Nucleus accumbens (tissue), 56 donors: Measurements from ENCODE around the gene TMEM18.
A peak's percentile ranks its signal among the peaks of the same experiment; 100 is the strongest.
"Not testable (repeated sequence)": the region's sequence is repeated elsewhere in the genome, so short reads cannot be mapped to it uniquely, and the experiment has no call there.

Source experiments
- DNase-seq, 56 donors: peaks; one replicate each; lab custom pipeline; 2025; lab: John Stamatoyannopoulos, UW

The TMEM18 gene

GRCh38 chr2:694174-694573 is 17.0 kb upstream of the TMEM18 start:
- no peak for DNase-seq

GRCh38 chr2:693606-694005 is 16.4 kb upstream of the TMEM18 start:
- DNase-seq, result no peak

DNA sequence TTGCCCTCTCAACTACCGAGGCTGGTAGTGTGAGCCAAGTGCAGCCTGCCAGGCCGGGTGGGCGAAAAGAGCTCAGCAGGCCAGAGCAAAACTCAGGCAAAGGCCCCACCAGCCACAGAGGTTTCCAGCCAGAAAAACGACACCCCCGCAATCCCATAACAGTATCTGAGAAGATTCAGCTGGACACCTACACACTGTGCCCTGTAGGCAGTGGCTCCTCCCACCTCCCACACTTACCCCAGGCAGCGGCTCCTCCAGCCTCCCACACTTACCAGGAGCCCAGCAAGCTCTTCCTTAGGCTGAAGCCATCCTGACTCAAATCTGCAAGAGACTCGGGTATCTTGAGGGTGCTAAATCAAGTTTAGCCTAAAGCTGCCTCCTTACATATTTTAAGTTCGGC is 15.6 kb upstream of the TMEM18 start:
- DNase-seq, result peak in 2 of 56 donors; percentile 20 to 37

GRCh38 chr2:691821-692761 is 14.9 kb upstream of the TMEM18 start:
- DNase-seq, result no peak

DNA sequence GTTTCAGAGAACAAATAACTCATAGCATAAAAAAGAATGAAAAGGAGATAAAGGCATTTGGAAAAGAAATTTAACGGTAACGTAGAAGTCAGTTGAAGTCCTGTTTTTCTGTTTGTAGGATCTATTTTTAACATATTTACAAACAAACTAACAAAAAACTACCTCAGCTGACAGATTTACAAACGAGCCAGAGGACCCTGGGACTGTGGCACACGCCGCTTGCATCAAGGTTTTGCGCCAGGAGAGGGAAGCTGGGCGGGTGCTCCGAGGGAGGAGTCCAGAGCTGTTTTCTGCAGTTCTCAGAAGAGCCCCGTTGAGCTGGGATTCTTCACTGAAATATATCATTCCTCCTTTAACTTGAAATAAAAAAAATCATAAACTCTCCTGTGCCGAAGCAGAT is 13.6 kb upstream of the TMEM18 start:
- DNase-seq, result no peak

DNA sequence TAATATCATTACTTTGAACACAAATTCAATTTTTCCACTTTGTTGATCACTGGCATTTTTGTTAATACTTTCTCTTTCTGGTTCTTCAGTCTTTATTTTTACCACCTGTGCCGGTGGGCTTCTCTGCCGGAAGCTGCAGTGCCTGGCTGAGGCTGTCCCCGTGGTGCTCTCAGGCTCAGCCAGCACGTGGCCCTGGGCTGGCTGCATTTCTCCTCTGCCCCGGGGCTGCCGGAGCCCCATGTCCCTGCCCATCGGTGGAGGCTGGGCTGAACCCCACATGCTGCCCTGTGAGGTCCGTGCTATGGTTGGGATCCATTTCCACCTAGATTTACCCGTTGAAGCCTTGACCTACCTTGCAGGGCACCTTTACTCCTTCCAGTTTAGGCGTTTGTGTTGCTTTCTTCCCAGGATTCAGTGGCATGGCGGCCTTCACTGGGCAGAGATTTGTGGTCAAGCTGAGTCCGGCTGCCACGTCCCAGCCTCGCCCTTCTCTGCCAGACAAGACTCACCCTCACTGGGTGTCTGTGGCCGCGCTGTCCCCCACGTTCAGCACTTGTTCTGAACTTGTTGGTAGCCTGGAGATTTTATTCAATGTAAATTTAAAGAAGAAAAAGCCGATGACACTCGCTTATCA is 12.8 kb upstream of the TMEM18 start:
- DNase-seq, result no peak

DNA sequence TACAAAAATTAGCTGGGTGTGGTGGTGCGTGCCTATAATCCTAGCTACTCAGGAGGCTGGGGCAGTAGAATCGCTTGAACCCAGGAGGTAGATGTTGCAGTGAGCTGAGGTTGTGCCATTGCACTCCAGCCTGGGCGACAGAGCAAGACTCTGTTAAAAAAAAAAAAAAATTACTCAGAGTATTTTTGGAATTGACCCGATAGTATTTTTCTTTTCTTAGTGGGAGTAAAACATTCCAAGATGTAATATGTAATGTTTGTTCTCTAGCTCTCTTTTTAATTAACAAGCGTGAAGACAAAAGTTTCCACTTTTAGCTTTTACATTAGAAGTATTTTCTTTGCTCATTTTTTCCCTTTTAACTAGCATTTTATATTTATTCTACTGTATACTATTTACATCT is 12.0 kb upstream of the TMEM18 start:
- DNase-seq, result no peak

DNA sequence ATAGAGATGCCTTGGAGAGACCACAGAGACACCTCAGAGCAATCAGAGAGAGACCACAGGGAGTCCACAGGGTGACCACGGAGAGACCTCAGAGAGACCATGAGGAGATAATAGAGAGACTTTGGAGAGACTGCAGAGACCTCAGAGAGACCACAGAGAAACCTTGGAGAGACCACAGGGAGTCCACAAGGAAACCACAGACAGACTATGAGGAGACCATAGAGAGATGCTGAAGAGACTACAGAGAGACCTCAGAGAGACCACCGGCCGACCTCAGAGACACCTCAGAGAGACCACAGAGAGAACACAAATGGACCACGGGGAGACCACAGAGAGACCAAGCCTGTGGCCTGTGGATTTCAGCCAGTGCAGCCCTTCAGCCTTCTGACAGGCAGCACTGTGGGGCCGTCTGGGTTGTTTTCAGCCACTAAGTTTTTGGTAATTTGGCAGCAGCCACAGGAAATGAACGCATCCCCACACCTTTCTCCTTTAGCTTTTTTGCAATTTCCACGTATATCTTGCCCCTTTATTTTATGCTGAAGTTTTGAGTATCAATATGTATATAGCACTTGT is 11.4 kb upstream of the TMEM18 start:
- no peak for DNase-seq

- DNase-seq, result no peak
Measured at GRCh38 chr2:685421-685820, 8.2 kb upstream of the TMEM18 start.

GRCh38 chr2:684913-685312 is 7.7 kb upstream of the TMEM18 start:
- DNase-seq, result not testable (repeated sequence)

DNA sequence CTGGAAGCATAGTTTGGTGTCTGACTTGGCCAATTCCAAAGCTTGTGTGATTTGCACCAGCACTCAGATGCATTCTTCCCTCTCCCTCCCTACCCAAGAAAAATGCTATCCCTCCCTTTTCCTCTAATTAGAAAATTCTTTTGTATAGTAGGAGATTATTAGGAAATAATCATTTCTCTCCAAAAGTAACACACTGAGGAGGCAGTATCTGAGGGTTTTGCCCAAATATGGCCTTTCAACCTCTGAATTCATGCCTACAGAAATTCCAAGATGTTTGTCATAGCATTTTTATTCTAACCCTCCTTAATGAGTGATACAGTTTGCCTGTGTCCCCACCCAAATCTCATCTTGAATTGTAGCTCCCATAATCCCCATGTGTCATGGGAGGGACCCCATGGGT is 5.0 kb upstream of the TMEM18 start:
- DNase-seq, result no peak

GRCh38 chr2:681312-681711 is 4.1 kb upstream of the TMEM18 start:
- DNase-seq, result peak in 2 of 56 donors; percentile 7 to 18

GRCh38 chr2:680496-680895 is 3.3 kb upstream of the TMEM18 start:
- no peak for DNase-seq

GRCh38 chr2:678964-679363 is 1.8 kb upstream of the TMEM18 start:
- DNase-seq, result no peak

GRCh38 chr2:677959-678550 is 849 bp upstream of the TMEM18 start:
- no peak for DNase-seq

- peak in 52 of 56 donors; percentile 93 to 100 (median 99) for DNase-seq
Measured at GRCh38 chr2:676647-677055, 555 bp downstream of the TMEM18 start.

DNA sequence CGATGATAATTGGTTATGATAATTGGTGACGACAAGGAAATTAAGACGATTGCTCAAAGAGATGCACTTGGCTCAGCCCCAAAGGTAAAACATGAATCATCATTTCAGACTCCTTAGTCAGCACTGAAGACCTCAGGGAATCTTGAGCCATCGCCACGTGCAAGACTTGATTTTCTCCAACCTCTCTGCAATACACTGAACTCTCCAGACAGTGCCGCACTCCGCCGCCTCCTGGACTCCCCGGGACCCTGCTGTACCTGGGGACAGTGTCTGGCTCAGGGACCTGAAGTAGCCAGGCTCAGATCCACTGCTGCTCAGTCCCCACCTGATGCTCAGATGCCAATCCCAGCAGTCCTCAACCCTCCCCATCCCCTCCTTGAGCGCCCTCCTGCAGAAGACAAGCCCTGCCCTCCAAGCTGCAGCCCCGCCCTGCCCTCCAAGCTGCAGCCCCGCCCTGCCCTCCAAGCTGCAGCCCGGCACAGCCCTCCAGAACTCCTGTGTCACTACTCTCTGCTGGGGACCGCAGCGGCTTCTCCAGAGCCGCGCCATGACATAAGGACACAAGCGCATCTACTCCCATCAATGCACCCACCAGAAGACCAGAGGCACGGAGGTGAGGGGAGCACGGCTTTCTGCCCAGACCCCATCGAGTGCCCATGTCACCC is 1.1 kb downstream of the TMEM18 start:
- peak in 31 of 56 donors; percentile 38 to 79 (median 60) for DNase-seq

DNA sequence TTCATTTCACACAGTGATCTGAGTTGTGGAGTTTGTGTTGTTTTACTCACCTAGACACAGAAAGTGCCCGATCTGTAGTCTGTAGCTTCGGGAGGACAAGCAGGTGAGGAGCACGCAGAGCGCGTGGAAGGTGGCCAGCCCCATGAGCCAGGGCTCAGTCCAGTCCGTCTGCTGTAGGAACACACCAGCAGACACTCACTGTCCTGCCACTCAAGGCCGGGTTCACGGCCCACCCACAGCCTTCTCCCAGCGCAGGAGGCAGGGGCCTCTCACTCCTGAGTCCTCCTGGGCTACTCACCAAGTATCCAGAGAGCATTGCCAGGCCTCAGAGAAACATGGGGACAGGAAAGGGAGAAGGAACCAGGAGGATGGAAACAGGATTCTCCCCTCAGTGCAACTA is 1.7 kb downstream of the TMEM18 start:
- DNase-seq, result no peak

- no peak for DNase-seq
Measured at GRCh38 chr2:675051-675450, 2.2 kb downstream of the TMEM18 start.

- no peak for DNase-seq
Measured at GRCh38 chr2:674321-674985, 2.8 kb downstream of the TMEM18 start.
